Neural cell (in vitro differentiated cells): Measurements from ENCODE around the gene REC8. TPM values are rescaled to one million over a fixed set of nuclear protein-coding genes. Genes with fewer than 3 reads are reported as not detected.
"Not testable (repeated sequence)": the region's sequence is repeated elsewhere in the genome, so short reads cannot be mapped to it uniquely, and the experiment has no call there.

Experiments used
- H2AFZ ChIP-seq: fragments of 200-600, 300-800 bp; sonication (generic), shearing (Covaris generic); 2 replicates; pipeline ENCODE4 v1.6.0; 2014; ENCODE audit warnings: low read depth, mild to moderate bottlenecking, antibody characterized with exemption, low read length, moderate library complexity
- H3F3A ChIP-seq: fragments of 200-600 bp; shearing (Covaris generic); 2 replicates; pipeline ENCODE4 v1.6.1; 2016; ENCODE audit warnings: mild to moderate bottlenecking, moderate library complexity, mixed read lengths, antibody characterized with exemption, low read length; ENCODE audit not compliant: insufficient read depth, poor library complexity, severe bottlenecking
- H3K27ac ChIP-seq: fragments of 200-600, 300-800 bp; sonication (generic), shearing (Covaris generic); 2 replicates; pipeline ENCODE4 v1.5.1; 2014; ENCODE audit warnings: mild to moderate bottlenecking, low read length, moderate library complexity
- H3K27me3 ChIP-seq: fragments of 300-800, 200-600 bp; sonication (generic), shearing (Covaris generic); 2 replicates; pipeline ENCODE4 v1.6.0; 2014; ENCODE audit warnings: mild to moderate bottlenecking, low read depth, low read length, moderate library complexity; ENCODE audit not compliant: insufficient read depth
- H3K36me3 ChIP-seq: fragments of 300-800, 200-600 bp; sonication (generic), shearing (Covaris generic); 2 replicates; pipeline ENCODE4 v1.5.1; 2014; ENCODE audit warnings: mild to moderate bottlenecking, antibody characterized with exemption, low read length, moderate library complexity; ENCODE audit not compliant: insufficient read depth
- H3K4me2 ChIP-seq: fragments of 300-800, 200-600 bp; sonication (generic), shearing (Covaris generic); 2 replicates; pipeline ENCODE4 v1.6.0; 2014; ENCODE audit warnings: mild to moderate bottlenecking, low read length
- H3K4me3 ChIP-seq: fragments of 300-800, 200-600 bp; sonication (generic), shearing (Covaris generic); 2 replicates; pipeline ENCODE4 v1.5.1; 2014; ENCODE audit warnings: mild to moderate bottlenecking, low read length, moderate library complexity
- H3K79me2 ChIP-seq: fragments of 200-600 bp; shearing (Covaris generic); replicated peaks from 2 replicates; pipeline ENCODE4 v1.6.0; 2014; ENCODE audit warnings: mild to moderate bottlenecking, low read length, moderate library complexity; ENCODE audit not compliant: insufficient read depth
- H3K9ac ChIP-seq: fragments of 300-800, 200-600 bp; sonication (generic), shearing (Covaris generic); 2 replicates; pipeline ENCODE4 v1.6.1; 2016; ENCODE audit warnings: mild to moderate bottlenecking, low read length, mixed read lengths
- H3K9me2 ChIP-seq: fragments of 200-600 bp; shearing (Covaris generic); 2 replicates; pipeline ENCODE4 v1.6.1; 2016; ENCODE audit warnings: mild to moderate bottlenecking, low read length, mixed read lengths; ENCODE audit not compliant: insufficient read depth
- H3K9me3 ChIP-seq: fragments of 200-600, 300-800 bp; sonication (generic), shearing (Covaris generic); 2 replicates; pipeline ENCODE4 v1.6.1; 2016; ENCODE audit warnings: mild to moderate bottlenecking, mixed run types, low read length, moderate library complexity, mixed read lengths
- H4K20me1 ChIP-seq: fragments of 200-600 bp; shearing (Covaris generic); 2 replicates; pipeline ENCODE4 v1.6.1; 2016; ENCODE audit warnings: mild to moderate bottlenecking, mixed run types; ENCODE audit not compliant: insufficient read depth
- EP300 ChIP-seq: fragments of 450-650 bp; conservative IDR thresholded peaks from 2 replicates; pipeline ENCODE4 v1.6.1; 2014; ENCODE audit warnings: antibody characterized with exemption, mild to moderate bottlenecking, moderate library complexity; ENCODE audit not compliant: poor library complexity, severe bottlenecking
- EZH2 ChIP-seq: fragments of 200-600, 300-800 bp; shearing (Covaris generic), sonication (generic); IDR thresholded peaks from 2 replicates; pipeline ENCODE4 v1.6.1; 2014; ENCODE audit warnings: antibody characterized with exemption, low read length, borderline replicate concordance, mild to moderate bottlenecking; ENCODE audit not compliant: insufficient read depth, poor library complexity, severe bottlenecking
- MXI1 ChIP-seq: fragments of 450-650 bp; conservative IDR thresholded peaks from 2 replicates; pipeline ENCODE4 v1.6.1; 2014; ENCODE audit warnings: antibody characterized with exemption, mild to moderate bottlenecking; ENCODE audit not compliant: poor library complexity, severe bottlenecking
- POLR2AphosphoS5 ChIP-seq: IDR thresholded peaks from 2 replicates; pipeline ENCODE4 v1.6.1; 2012
- RAD21 ChIP-seq: fragments of 450-650 bp; conservative IDR thresholded peaks from 2 replicates; pipeline ENCODE4 v1.6.1; 2014; ENCODE audit warnings: antibody characterized with exemption, mild to moderate bottlenecking, moderate library complexity
- SMC3 ChIP-seq: fragments of 450-650 bp; conservative IDR thresholded peaks from 2 replicates; pipeline ENCODE4 v1.6.1; 2014; ENCODE audit warnings: antibody characterized with exemption, mild to moderate bottlenecking, moderate library complexity; ENCODE audit not compliant: poor library complexity
- TAF1 ChIP-seq: IDR thresholded peaks from 2 replicates; pipeline ENCODE4 v1.6.1; 2012; ENCODE audit warnings: low read depth
- polyA plus RNA-seq: library from polyadenylated mRNA; depleted of rRNA; stranded (reverse); fragments of >200 nt; gene quantifications from 2 replicates; pipeline ENCODE4 v1.2.3, GENCODE V29; 2014
- TF ChIP-seq, protein P1 (sequence below): fragments of 450-650 bp; IDR thresholded peaks from 2 replicates; pipeline ENCODE4 v1.5.1; 2014; ENCODE audit warnings: antibody characterized with exemption, mild to moderate bottlenecking, moderate library complexity; ENCODE audit not compliant: poor library complexity, severe bottlenecking
- TF ChIP-seq, protein P2 (sequence below): IDR thresholded peaks from 2 replicates; pipeline ENCODE4 v1.6.1; 2012; ENCODE audit warnings: borderline replicate concordance

The REC8 gene
- polyA plus RNA-seq, 1 donor from 2014 or later, result 18.5 TPM

DNA sequence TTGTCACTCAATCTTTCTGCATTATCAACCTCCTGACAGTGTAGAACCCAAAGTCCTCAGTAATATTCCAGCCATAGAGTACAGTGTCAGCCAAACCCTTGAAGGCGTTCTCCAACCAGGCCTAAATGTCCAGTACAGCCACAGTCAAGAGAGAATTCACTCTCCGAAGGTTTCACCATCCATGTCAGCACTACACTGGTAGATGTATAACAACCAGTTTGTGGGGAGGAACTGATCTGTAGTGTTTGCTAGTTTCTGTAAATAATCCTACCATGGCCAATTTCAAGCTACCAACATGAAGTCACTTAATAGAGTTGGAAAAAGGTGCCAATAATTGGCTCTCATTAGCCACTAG, 44.4 kb downstream of the REC8 start:
- Histone ChIP-seq H3K79me2 (peaks cover 2% of the 10 kb centered on the region), H2AFZ (peak overlapping the region; percentile 96)

DNA sequence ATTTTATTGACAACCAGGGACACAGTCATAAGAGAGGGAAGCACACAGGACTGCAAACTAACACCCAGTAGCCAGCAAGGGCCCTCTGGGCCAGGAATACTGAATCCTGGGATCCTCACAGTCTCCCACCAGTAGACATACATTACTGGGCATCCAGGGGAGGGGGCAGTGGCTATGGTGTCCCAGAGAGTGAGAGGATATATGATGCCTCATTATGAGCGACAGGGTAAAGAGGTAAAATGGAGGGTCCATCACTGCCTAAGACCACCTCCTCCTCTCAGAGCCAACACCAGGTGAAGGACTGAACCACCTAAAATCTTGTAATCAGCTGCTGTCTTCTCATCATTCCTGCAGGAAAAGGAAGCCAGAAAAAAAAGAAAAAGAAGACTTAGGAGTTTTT, 45.0 kb downstream of the REC8 start:
- not testable (repeated sequence) for H2AFZ ChIP-seq, H3K79me2 ChIP-seq, H3K9me2 ChIP-seq, H3K36me3 ChIP-seq, H3K4me3 ChIP-seq, H3K27me3 ChIP-seq, H3K9ac ChIP-seq, H3F3A ChIP-seq, H3K9me3 ChIP-seq, H3K4me2 ChIP-seq, H3K27ac ChIP-seq, H4K20me1 ChIP-seq

More for the DNA sequence above, 44.4 kb downstream of the REC8 start:
- Histone ChIP-seq H3K9me3 (no peaks in the 10 kb centered on the region), H3K9ac (peak overlapping the region; percentile 96), H3K4me3 (peak overlapping the region; percentile 86), H4K20me1 (no peaks in the 10 kb centered on the region), H3K36me3 (no peaks in the 10 kb centered on the region), H3K4me2 (peak overlapping the region; percentile 79), H3K9me2 (no peaks in the 10 kb centered on the region), H3K27me3 (no peaks in the 10 kb centered on the region), H3K27ac (peak overlapping the region; percentile 96), H3F3A (no peaks in the 10 kb centered on the region)
- TF ChIP-seq EP300, result no peak
- TF ChIP-seq MXI1, result no peak
- TF ChIP-seq TAF1, result no peak
- no peak for TF ChIP-seq SMC3
- no peak for TF ChIP-seq POLR2AphosphoS5
- TF ChIP-seq RAD21, result no peak
- no peak for TF ChIP-seq EZH2
- TF ChIP-seq, protein P1, sequence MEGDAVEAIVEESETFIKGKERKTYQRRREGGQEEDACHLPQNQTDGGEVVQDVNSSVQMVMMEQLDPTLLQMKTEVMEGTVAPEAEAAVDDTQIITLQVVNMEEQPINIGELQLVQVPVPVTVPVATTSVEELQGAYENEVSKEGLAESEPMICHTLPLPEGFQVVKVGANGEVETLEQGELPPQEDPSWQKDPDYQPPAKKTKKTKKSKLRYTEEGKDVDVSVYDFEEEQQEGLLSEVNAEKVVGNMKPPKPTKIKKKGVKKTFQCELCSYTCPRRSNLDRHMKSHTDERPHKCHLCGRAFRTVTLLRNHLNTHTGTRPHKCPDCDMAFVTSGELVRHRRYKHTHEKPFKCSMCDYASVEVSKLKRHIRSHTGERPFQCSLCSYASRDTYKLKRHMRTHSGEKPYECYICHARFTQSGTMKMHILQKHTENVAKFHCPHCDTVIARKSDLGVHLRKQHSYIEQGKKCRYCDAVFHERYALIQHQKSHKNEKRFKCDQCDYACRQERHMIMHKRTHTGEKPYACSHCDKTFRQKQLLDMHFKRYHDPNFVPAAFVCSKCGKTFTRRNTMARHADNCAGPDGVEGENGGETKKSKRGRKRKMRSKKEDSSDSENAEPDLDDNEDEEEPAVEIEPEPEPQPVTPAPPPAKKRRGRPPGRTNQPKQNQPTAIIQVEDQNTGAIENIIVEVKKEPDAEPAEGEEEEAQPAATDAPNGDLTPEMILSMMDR, result no peak
- TF ChIP-seq, protein P2, sequence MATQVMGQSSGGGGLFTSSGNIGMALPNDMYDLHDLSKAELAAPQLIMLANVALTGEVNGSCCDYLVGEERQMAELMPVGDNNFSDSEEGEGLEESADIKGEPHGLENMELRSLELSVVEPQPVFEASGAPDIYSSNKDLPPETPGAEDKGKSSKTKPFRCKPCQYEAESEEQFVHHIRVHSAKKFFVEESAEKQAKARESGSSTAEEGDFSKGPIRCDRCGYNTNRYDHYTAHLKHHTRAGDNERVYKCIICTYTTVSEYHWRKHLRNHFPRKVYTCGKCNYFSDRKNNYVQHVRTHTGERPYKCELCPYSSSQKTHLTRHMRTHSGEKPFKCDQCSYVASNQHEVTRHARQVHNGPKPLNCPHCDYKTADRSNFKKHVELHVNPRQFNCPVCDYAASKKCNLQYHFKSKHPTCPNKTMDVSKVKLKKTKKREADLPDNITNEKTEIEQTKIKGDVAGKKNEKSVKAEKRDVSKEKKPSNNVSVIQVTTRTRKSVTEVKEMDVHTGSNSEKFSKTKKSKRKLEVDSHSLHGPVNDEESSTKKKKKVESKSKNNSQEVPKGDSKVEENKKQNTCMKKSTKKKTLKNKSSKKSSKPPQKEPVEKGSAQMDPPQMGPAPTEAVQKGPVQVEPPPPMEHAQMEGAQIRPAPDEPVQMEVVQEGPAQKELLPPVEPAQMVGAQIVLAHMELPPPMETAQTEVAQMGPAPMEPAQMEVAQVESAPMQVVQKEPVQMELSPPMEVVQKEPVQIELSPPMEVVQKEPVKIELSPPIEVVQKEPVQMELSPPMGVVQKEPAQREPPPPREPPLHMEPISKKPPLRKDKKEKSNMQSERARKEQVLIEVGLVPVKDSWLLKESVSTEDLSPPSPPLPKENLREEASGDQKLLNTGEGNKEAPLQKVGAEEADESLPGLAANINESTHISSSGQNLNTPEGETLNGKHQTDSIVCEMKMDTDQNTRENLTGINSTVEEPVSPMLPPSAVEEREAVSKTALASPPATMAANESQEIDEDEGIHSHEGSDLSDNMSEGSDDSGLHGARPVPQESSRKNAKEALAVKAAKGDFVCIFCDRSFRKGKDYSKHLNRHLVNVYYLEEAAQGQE, result no peak

DNA sequence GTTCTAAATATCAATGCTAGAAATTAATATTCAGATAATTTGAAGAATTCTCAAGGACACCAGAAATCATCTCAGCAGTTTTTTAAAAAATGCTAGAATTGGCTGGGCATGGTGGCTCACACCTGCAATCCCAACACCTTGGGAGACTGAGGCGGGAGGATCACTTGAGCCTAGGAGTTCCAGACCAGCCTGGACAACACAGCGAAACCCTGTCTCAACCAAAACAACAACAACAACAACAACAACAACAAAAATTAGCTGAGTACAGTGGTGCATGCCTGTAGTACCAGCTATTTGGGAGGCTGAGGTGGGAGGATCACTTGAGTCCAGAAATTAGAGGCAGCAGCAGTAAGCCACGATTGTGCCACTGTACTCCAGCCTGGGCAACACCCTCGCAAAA, 47.2 kb downstream of the REC8 start:
- no peaks in the 10 kb centered on the region for H3F3A ChIP-seq
- H3K9me3 ChIP-seq, result no peaks in the 10 kb centered on the region
- no peak overlapping the region for H2AFZ ChIP-seq
- H3K79me2 ChIP-seq, result peaks cover 2% of the 10 kb centered on the region
- H4K20me1 ChIP-seq, result no peaks in the 10 kb centered on the region
- no peaks in the 10 kb centered on the region for H3K9me2 ChIP-seq
- no peaks in the 10 kb centered on the region for H3K36me3 ChIP-seq
- H3K9ac ChIP-seq, result no peak overlapping the region
- H3K4me2 ChIP-seq, result no peak overlapping the region
- H3K27me3 ChIP-seq, result no peaks in the 10 kb centered on the region
- no peak overlapping the region for H3K4me3 ChIP-seq
- TF ChIP-seq EZH2 (no peak), MXI1 (no peak), SMC3 (no peak), POLR2AphosphoS5 (no peak), EP300 (no peak), TAF1 (no peak), RAD21 (no peak)
- TF ChIP-seq, protein P1, result no peak
- TF ChIP-seq, protein P2, result no peak
- no peak overlapping the region for H3K27ac ChIP-seq
